HG03066 (cell line): ENCODE measurements around the gene TOM1L2.

Experiments used
- ATAC-seq: cut with Tn5 transposase; IDR thresholded peaks from one replicate; pipeline ENCODE4 v1.9.1; 2021; ENCODE audit warnings: low read depth; ENCODE audit not compliant: unreplicated experiment

Gene TOM1L2

GRCh38 chr17:17972126-17972951, at the start of gene TOM1L2, which contains the start of gene DRC3:
TSS of gene TOM1L2 (minus strand) at chr17:17972400. CDS start at chr17:17972313, 87 bp downstream.
TSS of gene DRC3 (plus strand) at chr17:17972862. CDS start at chr17:17977599, 4,737 bp downstream.
- ATAC-seq: peak; percentile 91

GRCh38 chr17:18021372-18021771, 49.2 kb upstream of the TOM1L2 start:
- ATAC-seq: no peak

DNA sequence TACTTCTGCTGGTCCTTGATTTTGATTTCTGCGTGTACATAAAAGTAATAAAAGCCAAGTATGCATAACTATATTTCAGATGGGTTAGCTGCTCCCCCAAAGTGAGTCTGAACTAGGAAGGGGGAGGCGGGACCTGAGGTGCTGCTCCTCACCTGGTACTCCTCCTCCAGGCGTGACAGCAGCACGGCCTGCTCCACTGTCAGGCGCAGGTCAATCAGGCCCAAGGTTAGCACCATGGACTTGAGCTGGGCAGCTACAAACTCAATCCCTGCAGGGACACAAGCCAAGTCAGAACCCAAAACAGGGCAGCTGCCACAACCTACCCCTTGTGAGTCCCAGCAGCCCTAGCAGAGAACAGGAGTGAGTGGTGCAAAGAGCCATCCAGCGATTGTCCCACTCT, 48.8 kb upstream of the TOM1L2 start:
- no peak for ATAC-seq

- no peak for ATAC-seq
These were observed 47.6 kb upstream of the TOM1L2 start for GRCh38 chr17:18019838-18020154.

GRCh38 chr17:18018411-18018921, 46.3 kb upstream of the TOM1L2 start:
- no peak for ATAC-seq

- ATAC-seq: no peak
These were observed 45.8 kb upstream of the TOM1L2 start for GRCh38 chr17:18017958-18018357.

DNA sequence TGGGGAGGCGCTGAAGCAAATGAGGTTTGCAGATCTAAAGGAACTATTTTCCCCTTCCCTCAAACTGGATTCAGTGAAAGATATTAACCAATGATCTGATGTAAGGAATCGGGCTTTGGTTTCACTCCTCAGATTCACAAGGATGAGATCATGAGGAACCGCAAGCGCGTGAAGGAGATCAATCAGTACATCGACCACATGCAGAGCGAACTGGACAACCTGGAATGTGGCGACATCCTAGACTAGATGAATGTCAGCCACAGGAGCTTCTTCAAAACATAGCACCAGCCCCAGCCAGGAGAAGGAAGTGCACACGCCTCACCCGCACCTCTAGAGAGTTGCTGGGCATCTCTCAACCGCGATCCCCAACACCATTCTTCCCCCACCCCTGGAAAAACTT, 44.2 kb upstream of the TOM1L2 start:
- ATAC-seq: no peak

DNA sequence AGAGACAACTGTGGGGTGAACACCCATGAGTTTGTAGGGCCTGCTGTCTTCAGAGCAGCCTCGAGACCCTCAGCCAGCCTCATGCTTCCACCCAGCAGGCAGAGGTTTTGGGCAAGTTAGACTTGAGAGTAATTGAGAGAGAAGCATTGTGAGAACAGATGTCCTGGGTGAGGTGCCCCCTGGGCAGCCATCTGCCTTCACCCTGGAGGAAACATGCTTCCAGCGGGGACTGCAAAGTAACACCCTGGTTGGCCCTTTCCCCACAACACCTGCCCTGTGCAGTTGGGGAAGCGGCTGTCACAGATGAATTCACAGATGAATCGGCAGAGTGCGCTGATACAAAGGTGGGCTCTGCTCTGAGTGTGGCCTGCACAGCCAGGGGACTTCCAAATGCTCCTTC, 43.4 kb upstream of the TOM1L2 start:
- ATAC-seq: no peak

- no peak for ATAC-seq
These were observed 41.8 kb upstream of the TOM1L2 start for GRCh38 chr17:18014006-18014405.

- no peak for ATAC-seq
These were observed 39.1 kb upstream of the TOM1L2 start for GRCh38 chr17:18011286-18011685.

DNA sequence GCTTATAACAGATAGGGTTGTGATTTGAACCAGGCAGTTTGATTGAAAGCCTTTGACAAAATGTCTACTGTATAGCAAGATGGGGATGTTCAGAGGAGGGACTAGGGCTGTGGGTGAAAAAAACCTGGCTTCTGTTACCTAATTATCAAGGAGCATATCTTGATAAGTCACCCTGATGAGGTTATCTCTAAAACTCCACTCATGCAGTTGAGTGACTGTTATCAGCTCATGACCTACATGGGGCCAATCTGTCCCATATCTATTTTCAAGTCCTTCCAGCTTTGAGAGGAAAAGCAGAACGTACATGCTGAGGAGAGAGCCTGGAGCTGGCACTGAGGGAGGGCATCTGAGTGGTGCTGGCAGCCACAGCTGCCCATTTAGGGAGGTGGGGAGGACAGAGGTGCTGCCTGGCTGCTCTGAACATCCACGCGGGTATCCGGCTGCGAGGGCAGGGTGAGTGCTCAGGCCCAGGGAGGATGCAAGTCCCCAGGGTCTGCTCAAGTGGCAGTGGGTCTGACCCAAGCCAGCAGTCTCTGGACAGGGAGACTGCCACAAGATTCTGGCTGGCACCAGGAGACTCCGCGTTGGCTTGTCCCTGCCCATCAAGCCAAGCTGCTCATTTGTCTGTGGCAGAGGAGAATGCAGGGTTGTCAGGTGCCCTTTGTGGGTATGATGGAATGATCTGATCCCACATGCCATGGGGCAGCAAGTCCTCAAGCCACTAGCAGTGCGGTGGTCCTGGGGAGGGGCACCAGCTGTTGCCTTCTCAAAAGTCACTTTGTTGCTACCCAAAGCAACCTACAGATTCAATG, 37.6 kb upstream of the TOM1L2 start:
- ATAC-seq: no peak

DNA sequence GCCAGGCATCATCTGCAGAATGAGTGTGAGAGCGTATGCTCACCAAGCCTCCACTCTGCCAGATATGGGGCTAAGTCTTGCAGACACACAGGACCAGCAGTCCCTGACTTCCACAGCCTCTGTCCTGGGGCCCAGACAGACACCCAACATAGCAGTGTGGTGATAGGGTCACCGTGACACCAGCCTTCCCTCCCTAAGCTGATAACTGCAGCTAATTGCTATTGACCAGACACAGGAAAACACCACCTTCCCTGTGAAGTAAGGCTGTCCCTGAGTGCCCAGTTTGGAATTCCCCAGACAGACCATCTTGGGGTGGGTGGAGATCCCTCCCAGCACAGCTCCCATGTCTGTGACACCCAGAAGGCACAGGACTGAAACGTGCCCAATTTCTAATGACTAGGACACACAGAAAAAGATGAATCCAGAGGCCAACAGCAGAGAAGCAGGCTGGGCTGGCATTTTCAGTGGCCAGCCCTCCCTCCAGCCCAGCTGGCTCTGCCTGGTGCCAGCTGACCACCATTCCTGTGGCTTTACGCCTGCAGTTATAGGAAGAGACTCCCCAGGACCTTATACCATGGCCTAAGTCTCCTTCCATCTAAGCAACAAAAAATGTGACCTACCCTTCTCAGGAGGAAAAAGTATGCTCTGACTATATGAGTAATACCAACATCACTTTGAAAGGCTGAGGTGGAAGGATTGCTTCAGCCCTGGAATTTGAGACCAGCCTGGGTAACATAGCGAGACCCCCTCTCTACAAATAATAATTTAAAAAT, 36.5 kb upstream of the TOM1L2 start:
- ATAC-seq: no peak

DNA sequence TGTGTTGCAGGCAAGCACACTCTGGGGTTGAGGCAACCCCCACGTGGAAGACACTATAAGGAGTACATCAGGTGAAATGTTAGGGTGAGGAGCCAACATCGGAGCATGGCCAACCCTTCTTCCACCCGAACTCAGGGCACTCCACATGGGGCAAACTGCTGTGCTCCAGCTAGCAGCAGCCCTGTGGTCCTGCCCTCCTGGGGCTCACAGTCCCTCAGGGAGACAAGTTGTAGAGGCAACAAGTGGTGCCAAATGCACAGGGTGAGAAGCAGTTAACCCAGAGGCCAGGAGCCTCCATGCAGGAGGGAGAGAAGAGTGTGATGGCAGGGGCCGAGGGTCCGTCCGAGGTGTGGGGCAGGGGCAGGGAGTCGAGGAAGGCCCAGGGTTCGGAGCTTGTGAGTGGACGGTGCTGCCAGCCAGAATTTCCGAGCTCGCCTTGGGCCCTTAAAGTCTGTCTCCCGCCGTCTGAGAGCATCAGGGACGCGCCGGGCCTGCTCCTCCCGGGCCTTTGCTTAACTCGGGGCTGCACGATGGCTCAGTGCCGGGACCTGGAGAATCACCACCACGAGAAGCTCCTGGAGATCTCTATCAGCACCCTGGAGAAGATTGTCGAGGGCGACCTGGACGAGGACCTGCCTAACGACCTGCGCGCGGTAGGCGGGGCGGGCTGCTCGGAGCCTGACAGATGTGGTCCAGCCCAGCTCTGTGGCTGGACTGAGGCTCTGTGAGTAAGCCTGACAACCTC, 34.5 kb upstream of the TOM1L2 start:
- ATAC-seq: no peak

DNA sequence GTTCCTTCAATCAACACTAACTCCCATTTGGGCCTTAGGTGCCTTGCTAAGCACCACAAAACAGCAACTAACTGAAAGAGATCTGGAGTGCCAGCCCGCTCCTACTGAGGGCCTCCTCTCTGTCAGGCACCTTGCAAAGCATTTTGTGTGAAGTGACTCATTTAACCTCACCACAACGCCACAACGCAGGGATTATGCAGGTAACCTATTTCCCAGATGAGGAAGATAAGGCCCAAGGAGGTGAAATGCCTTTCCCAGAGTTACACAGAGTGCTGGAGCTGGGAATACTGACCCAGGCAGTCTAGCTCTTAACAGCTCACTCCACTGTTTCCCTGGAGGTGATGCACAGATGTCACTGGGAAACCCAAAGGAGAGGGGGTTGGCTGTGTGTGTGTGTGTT, 33.3 kb upstream of the TOM1L2 start:
- ATAC-seq: no peak

- ATAC-seq: no peak
These were observed 32.7 kb upstream of the TOM1L2 start for GRCh38 chr17:18004884-18005305.

DNA sequence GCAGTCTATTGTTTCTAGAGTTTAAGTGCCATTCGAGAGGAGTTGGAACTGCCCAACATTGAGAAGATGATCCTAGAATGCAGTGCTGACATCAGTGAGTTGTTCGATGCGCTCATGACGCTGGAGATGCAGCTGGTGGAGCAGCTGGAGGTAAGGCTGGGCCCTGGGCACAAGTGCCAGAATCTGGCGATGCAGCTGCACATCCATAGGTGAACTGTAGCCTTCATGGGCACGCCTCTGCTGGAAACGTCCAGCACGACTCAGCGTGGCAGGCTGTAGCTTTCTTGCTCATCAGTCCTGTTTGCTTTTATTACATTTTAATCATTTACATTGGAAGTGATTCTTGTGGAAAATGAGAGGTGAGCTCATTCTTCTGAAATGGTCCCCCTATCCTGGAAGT, 32.1 kb upstream of the TOM1L2 start:
- ATAC-seq: no peak

DNA sequence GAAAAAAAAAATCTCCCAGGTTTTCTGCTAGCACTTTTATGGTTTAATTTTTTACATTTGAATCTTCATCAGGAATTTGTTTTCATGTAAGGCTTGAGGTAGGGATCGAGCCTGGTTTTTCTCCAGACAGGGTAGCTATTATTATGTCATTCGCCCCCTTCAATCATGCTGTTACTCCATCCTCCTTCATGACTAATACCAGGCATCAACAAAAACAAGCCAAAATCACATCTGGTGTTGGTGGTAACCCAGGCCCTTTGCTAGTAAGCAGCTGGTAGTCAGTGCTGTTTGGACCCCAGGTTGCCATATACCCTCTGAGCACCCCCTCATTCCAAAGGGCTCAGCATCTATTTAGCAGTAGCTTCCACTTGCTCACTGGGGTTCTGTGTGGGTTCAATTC, 30.0 kb upstream of the TOM1L2 start:
- no peak for ATAC-seq

- ATAC-seq: no peak
These were observed 27.8 kb upstream of the TOM1L2 start for GRCh38 chr17:18000030-18000408.

- no peak for ATAC-seq
These were observed 27.3 kb upstream of the TOM1L2 start for GRCh38 chr17:17999364-18000029.

DNA sequence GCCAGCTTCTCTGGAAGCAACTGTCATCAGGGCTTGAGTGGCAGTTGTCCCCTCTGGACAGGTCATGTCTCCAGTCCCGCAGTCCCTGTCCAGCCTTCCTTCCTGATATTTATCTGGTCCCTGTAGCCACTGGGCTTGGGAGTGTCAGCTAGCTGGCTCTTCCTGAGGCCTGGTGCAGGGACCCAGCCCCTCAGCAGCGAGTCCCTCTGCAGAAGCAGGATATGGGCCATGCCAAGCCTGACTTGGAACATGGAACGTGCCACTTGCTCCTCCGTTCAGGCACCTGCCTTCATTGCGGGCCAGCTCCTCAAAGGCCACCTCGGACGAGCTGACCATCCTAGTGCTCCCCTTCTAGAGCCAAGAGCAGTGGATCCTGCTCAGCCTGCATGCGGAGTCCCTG, 26.7 kb upstream of the TOM1L2 start:
- ATAC-seq: no peak
